NCI-H128 (cell line): ENCODE measurements around the gene IFI44L.

Experiments
- DNase-seq: peaks from one replicate; lab custom pipeline; 2025; ENCODE audit not compliant: unreplicated experiment; lab: John Stamatoyannopoulos, UW

Gene IFI44L

DNA sequence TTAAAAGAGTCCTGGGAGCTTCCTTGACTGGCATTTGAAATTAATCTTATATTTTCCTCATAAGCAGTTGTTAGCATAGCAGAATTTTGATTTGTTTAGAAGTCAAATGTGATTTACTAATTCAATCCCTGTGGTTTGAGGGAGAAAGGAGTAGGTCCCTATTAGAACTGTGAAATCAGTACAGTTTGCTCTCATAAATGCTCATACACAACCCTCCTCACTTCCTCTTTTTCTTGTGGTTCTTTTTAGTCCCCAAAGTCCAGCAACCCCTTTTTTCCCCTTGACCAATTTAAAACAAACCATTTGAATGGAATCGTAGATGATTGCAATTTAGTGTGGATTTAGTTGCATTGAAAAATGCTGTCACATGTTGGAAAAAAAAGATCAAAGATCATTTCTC is 20.2 kb downstream of the IFI44L start:
- no peak for DNase-seq

DNA sequence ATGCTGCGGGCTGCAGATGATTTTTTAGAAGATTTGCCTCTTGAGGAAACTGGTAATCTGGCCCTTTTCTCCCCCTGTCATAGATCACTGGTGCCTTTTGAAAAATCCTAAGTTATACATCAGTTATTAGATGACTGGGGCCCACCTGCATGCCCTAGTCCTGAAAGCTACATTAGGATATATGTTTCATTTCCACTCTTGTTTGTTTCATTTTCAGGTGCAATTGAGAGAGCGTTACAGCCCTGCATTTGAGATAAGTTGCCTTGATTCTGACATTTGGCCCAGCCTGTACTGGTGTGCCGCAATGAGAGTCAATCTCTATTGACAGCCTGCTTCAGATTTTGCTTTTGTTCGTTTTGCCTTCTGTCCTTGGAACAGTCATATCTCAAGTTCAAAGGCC is 21.3 kb downstream of the IFI44L start:
- DNase-seq: no peak

GRCh38 chr1:78645723-78646122 is 25.5 kb downstream of the IFI44L start:
- DNase-seq: no peak

GRCh38 chr1:78647238-78647637 is 27.0 kb downstream of the IFI44L start:
- no peak for DNase-seq

DNA sequence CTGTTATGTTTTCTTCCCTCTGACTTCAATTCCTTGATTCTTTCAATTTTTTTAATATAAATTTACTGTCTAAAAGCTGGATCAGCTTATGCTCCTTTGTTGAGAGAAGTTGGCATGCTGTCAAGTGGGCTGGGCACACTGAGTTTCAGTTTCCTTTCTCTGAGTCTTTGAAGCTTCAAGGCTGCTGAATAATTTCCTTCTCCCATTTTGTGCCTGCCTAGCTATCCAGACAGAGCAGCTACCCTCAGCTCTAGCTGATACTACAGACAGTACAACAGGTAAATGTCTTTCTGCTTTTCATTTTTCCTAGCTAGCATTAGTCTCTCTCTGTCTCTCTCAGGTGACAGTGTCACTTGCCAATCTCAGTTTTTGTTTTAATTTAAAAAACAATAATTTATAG is 29.4 kb downstream of the IFI44L start, which contains the start of gene IFI44:
Gene IFI44, plus strand, starts transcription at position 204 of the 400 bp plus-strand sequence. CDS start 365 bp downstream, outside the sequence.
- DNase-seq: no peak

GRCh38 chr1:78650114-78650660 is 29.9 kb downstream of the IFI44L start:
- DNase-seq: no peak

DNA sequence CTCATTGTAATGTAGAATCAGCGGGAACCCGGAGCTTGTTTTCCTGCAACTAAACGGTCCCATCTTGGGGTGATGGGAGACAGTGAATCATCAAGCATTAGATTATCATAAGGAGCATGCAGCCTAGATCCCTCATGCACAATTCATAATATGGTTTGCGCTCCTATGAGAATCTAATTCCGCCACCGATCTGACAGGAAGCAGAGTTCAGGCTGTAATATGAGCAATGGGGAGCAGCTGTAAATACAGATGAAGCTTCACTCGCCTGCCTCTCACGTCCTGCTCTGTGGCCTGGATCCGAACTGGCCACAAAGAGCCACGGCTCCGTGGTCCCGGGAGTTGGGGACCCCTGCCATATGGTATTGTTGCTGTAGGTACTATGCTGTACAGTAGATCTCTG is 31.0 kb downstream of the IFI44L start:
- DNase-seq: no peak

GRCh38 chr1:78652019-78652560 is 31.8 kb downstream of the IFI44L start:
- no peak for DNase-seq

DNA sequence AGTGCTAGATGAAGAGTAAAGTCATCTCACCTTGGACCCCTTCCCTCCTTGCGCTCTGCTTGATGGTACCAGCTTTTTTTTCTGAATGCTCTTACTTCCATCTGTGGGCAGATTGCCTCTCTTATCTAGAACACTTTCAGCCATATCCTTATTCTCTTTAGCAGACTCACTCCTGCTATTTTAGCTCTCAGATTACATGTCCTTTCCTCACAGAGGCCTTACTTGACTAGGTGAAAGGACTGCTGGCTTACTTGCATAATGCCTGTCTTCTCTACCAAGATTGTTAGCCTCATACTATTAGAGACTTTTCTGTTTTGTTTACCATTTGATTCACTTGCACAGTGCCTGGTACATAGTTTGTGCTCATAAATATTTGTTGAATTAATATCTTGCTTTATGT is 38.7 kb downstream of the IFI44L start:
- no peak for DNase-seq

GRCh38 chr1:78663923-78664322 is 43.7 kb downstream of the IFI44L start:
- DNase-seq: no peak

- no peak for DNase-seq
These were observed 44.5 kb downstream of the IFI44L start for GRCh38 chr1:78664763-78665162.

DNA sequence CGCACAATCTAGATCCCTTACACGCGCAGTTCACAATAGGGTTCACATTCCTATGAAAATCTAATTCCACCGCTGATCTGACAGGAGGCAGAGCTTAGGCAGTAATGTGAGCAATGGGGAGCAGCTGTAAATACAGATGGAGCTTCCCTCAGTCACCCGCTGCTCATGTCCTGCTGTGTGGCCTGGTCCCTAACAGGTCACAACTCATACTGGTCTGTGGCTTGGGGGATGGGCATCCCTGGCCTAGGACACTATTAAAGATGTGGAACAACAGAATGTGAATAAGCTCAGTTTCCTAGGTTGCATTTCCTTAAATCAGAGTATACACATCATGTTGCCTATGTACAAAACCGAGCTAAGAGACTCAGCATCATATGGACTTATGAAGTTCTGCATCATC is 45.6 kb downstream of the IFI44L start:
- no peak for DNase-seq

DNA sequence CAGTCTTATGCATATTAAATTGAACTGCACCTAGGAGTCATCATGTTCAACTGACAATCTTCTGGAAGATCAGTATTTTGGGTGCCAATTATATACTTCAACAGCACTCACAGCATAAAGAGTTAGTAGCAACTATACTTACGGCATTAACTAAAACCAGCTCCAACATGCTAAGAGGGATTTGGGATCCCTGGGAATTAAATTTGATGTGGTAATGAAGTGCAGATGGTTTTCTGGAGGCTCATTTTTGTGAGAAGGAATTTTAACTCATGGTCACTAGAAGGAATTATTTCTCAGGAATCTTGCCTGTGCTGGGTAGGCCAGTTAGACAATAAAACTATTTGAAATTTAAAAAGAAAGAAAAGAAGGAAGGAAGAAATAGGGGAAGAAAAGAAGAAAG is 47.7 kb downstream of the IFI44L start:
- no peak for DNase-seq

DNA sequence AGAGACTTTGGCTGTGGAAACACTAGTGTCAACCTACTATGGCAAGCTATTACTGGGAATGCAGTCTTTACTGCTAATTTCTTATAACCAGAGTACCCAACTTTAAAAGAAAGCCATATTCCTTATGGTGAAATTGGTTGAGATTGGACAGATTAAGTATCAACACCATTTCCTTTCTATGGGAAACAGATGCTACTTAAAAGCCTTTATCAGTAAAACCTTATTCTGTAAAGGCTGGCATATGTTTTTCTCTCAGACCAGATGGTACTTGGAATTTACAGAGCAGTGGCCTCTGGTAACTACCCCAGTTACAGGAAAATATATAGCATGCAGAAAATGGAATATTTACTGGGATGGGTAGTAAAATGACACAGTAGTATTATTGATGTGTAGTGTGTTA is 48.2 kb downstream of the IFI44L start:
- DNase-seq: no peak

- no peak for DNase-seq
These were observed 52.2 kb downstream of the IFI44L start for GRCh38 chr1:78672428-78672827.

GRCh38 chr1:78673120-78673519 is 52.9 kb downstream of the IFI44L start:
- no peak for DNase-seq

- no peak for DNase-seq
These were observed 56.2 kb downstream of the IFI44L start for GRCh38 chr1:78676347-78676982.

- no peak for DNase-seq
These were observed 56.7 kb downstream of the IFI44L start for GRCh38 chr1:78676993-78677392.

- no peak for DNase-seq
These were observed 57.5 kb downstream of the IFI44L start for GRCh38 chr1:78677788-78678187.

GRCh38 chr1:78678324-78678723 is 58.1 kb downstream of the IFI44L start:
- DNase-seq: no peak

DNA sequence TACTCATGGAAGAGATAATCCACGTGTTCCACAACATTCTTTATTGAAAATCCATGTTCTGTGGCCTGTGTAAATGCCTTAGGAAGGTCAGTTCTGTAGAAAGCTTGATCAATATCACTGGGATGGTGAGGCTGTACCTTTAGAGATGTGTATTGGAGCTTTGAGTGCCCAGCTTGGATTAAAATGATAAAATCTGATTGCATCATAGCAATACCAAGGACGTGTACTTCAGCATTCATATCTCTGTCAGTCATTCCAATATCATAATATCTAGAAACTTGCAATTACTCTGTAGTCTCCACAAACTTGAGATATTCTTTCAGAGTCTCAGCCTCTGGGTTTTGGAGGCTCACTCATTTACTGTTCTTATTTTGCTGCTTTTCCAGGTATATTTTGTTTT is 61.0 kb downstream of the IFI44L start:
- no peak for DNase-seq

GRCh38 chr1:78682496-78682895 is 62.2 kb downstream of the IFI44L start:
- no peak for DNase-seq

- DNase-seq: no peak
These were observed 62.8 kb downstream of the IFI44L start for GRCh38 chr1:78683079-78683478.
